Measurements from ENCODE around the gene BTN3A1. TPM values are rescaled to one million over a fixed set of nuclear protein-coding genes. Genes with fewer than 3 reads are reported as not detected.

BTN3A1 gene
- total RNA-seq, 2 experiments from 2014 or later: 33.3 to 33.4 TPM

DNA sequence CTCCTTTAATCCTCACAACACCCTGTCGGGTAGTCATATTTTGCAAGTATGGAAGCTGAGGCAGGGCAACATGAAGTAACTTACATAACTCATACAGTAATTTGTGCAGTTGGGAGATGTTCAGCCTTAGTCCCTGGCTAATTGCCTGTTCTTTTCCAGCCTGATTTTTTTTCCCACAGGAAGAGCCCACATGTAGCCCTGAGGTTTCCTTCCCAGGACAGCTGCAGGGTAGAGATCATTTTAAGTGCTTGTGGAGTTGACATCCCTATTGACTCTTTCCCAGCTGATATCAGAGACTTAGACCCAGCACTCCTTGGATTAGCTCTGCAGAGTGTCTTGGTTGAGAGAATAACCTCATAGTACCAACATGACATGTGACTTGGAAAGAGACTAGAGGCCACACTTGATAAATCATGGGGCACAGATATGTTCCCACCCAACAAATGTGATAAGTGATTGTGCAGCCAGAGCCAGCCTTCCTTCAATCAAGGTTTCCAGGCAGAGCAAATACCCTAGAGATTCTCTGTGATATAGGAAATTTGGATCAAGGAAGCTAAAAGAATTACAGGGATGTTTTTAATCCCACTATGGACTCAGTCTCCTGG, 50.7 kb downstream of the BTN3A1 start:
- no peak overlapping the region for H3K4me3 ChIP-seq (ENCODE audit: low read depth, low read length, poor library complexity, severe bottlenecking)
- no peak overlapping the region for H3K27ac ChIP-seq (ENCODE audit: low read depth, low read length, poor library complexity, severe bottlenecking)
- no peaks in the 10 kb centered on the region for H4K20me1 ChIP-seq (ENCODE audit: insufficient read depth, low read length)
- no peak for TF ChIP-seq EZH2phosphoT487 (IDR thresholded peaks at IDR 0.05; ENCODE audit: borderline replicate concordance, low read depth, low read length)
- TF ChIP-seq, protein P1, sequence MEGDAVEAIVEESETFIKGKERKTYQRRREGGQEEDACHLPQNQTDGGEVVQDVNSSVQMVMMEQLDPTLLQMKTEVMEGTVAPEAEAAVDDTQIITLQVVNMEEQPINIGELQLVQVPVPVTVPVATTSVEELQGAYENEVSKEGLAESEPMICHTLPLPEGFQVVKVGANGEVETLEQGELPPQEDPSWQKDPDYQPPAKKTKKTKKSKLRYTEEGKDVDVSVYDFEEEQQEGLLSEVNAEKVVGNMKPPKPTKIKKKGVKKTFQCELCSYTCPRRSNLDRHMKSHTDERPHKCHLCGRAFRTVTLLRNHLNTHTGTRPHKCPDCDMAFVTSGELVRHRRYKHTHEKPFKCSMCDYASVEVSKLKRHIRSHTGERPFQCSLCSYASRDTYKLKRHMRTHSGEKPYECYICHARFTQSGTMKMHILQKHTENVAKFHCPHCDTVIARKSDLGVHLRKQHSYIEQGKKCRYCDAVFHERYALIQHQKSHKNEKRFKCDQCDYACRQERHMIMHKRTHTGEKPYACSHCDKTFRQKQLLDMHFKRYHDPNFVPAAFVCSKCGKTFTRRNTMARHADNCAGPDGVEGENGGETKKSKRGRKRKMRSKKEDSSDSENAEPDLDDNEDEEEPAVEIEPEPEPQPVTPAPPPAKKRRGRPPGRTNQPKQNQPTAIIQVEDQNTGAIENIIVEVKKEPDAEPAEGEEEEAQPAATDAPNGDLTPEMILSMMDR (conservative IDR thresholded peaks at IDR 0.05; ENCODE audit: low read length): no peak
- no TSS peak for BruUV-seq (replicated peaks)
- intact Hi-C loops (cut with micrococcal nuclease; ENCODE audit: unreplicated experiment): no loop called here
- peaks cover 20% of the 10 kb centered on the region for H3K4me1 ChIP-seq (ENCODE audit: insufficient read depth, low read length, poor library complexity, severe bottlenecking)
- no peak for DNase-seq (ENCODE audit: low spot score)
- POLR2A ChIA-PET: interaction anchor here (1.0 kb wide), 1 partner anchor 21 kb away, joined by 3 read pairs; no protein-coding TSS in a partner anchor
- no peaks in the 10 kb centered on the region for H3K9me3 ChIP-seq (ENCODE audit: low read length)
- CTCF ChIA-PET (ENCODE audit: unreplicated experiment): no interaction called here
- H3K79me2 ChIP-seq (ENCODE audit: insufficient read depth, low read depth, low read length): peaks cover under 1% of the 10 kb centered on the region; the same call in 1 of the 2 replicates
- no peak overlapping the region for H3K4me2 ChIP-seq (ENCODE audit: low read length)
- no peak overlapping the region for H2AFZ ChIP-seq (ENCODE audit: low read length)
- peaks cover 7% of the 10 kb centered on the region for H3K36me3 ChIP-seq (ENCODE audit: insufficient read depth, low read length)
- no peaks in the 10 kb centered on the region for H3K9me2 ChIP-seq (ENCODE audit: insufficient read depth, low read length)

DNA sequence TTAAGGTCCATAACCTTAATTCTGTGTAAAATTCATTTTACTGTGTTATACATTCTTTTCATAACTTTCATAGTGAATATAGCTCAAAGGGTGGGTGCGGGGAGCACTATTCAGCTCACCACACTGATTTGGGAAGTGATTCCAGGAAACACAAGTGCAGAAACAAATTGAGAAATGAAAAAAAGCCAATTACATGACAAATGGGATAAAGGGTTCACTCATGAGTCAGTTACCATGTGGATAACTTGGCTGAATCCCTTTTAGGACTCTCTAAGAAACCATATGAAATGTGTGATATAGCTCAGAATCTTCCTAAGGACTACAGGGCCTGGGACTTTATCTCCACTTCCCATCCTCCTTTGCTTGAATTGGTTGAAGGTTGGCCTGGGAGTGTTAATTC, 52.6 kb downstream of the BTN3A1 start:
- TF ChIP-seq, protein P1 (conservative IDR thresholded peaks at IDR 0.05; ENCODE audit: low read length): no peak
- TF ChIP-seq EZH2phosphoT487 (IDR thresholded peaks at IDR 0.05; ENCODE audit: borderline replicate concordance, low read depth, low read length): no peak
- no peak overlapping the region for H2AFZ ChIP-seq (ENCODE audit: low read length)
- H4K20me1 ChIP-seq (ENCODE audit: insufficient read depth, low read length): no peaks in the 10 kb centered on the region
- no TSS peak for BruUV-seq (replicated peaks)
- no peaks in the 10 kb centered on the region for H3K9me2 ChIP-seq (ENCODE audit: insufficient read depth, low read length)
- no peak overlapping the region for H3K4me3 ChIP-seq (ENCODE audit: low read depth, low read length, poor library complexity, severe bottlenecking)
- no peak overlapping the region for H3K27ac ChIP-seq (ENCODE audit: low read depth, low read length, poor library complexity, severe bottlenecking)
- H3K4me2 ChIP-seq (ENCODE audit: low read length): no peak overlapping the region
- POLR2A ChIA-PET: interaction anchor here (0.8 to 1.3 kb wide), 4 partner anchors 51 to 177 kb away, joined by 3 to 7 read pairs (median 3); partner anchors contain the start of gene HMGN4
- intact Hi-C loops (cut with micrococcal nuclease; ENCODE audit: unreplicated experiment): no loop called here
- peaks cover 7% of the 10 kb centered on the region for H3K36me3 ChIP-seq (ENCODE audit: insufficient read depth, low read length)
- no peaks in the 10 kb centered on the region for H3K9me3 ChIP-seq (ENCODE audit: low read length)
- CTCF ChIA-PET (ENCODE audit: unreplicated experiment): no interaction called here
- H3K4me1 ChIP-seq (ENCODE audit: insufficient read depth, low read length, poor library complexity, severe bottlenecking): peaks cover 28% of the 10 kb centered on the region
- peaks cover 19% of the 10 kb centered on the region; the same call in 1 of the 2 replicates for H3K79me2 ChIP-seq (ENCODE audit: insufficient read depth, low read depth, low read length)
- no peak for DNase-seq (ENCODE audit: low spot score)

- TF ChIP-seq, protein P1 (conservative IDR thresholded peaks at IDR 0.05; ENCODE audit: low read length): no peak
- no peak for TF ChIP-seq EZH2phosphoT487 (IDR thresholded peaks at IDR 0.05; ENCODE audit: borderline replicate concordance, low read depth, low read length)
- Histone ChIP-seq H3K4me3 (ENCODE audit: low read depth, low read length, poor library complexity, severe bottlenecking) (no peak overlapping the region), H3K9me2 (ENCODE audit: insufficient read depth, low read length) (no peaks in the 10 kb centered on the region), H3K79me2 (ENCODE audit: insufficient read depth, low read depth, low read length) (peaks cover 28% of the 10 kb centered on the region; the same call in 1 of the 2 replicates), H3K4me2 (ENCODE audit: low read length) (no peak overlapping the region), H2AFZ (ENCODE audit: low read length) (no peak overlapping the region), H3K4me1 (ENCODE audit: insufficient read depth, low read length, poor library complexity, severe bottlenecking) (peaks cover 36% of the 10 kb centered on the region), H3K9me3 (ENCODE audit: low read length) (no peaks in the 10 kb centered on the region), H4K20me1 (ENCODE audit: insufficient read depth, low read length) (no peaks in the 10 kb centered on the region), H3K36me3 (ENCODE audit: insufficient read depth, low read length) (peaks cover 15% of the 10 kb centered on the region), H3K27ac (ENCODE audit: low read depth, low read length, poor library complexity, severe bottlenecking) (no peak overlapping the region)
- intact Hi-C loops (cut with micrococcal nuclease; ENCODE audit: unreplicated experiment): no loop called here
- ChIA-PET POLR2A (interaction anchor here (0.7 to 1.3 kb wide), 4 partner anchors 9 to 18 kb away, joined by 3 to 6 read pairs (median 4); no protein-coding TSS in a partner anchor), CTCF (ENCODE audit: unreplicated experiment) (interaction anchor here (1.0 kb wide), 1 partner anchor 114 kb away, joined by 4 read pairs; no protein-coding TSS in a partner anchor)
- DNase-seq (ENCODE audit: low spot score): no peak
- BruUV-seq (replicated peaks): no TSS peak
Measured at GRCh38 chr6:26455357-26455970, 53.4 kb downstream of the BTN3A1 start.

Data from OCI-LY7 (cell line).